ENCODE data around the gene ERFE. TPM values are rescaled to one million over a fixed set of nuclear protein-coding genes. Genes with fewer than 3 reads are reported as not detected.
A peak's percentile ranks its signal among the peaks of the same experiment; 100 is the strongest.

Gene ERFE
- total RNA-seq, 1 experiment from 2014 or later: 18.1 TPM

- ChIA-PET CTCF (no interaction called here), POLR2A (no interaction called here)
- Mint-ChIP-seq H3K9me3 (ENCODE audit: unreplicated experiment) (no peaks in the 10 kb centered on the region), H3K36me3 (ENCODE audit: insufficient read depth, unreplicated experiment) (no peaks in the 10 kb centered on the region), H3K4me1 (ENCODE audit: insufficient read depth, unreplicated experiment) (no peaks in the 10 kb centered on the region), H3K4me3 (ENCODE audit: unreplicated experiment) (no peak overlapping the region), H3K27me3 (ENCODE audit: insufficient read depth, unreplicated experiment) (no peaks in the 10 kb centered on the region), H3K27ac (ENCODE audit: low read depth, unreplicated experiment) (no peak overlapping the region)
- TF ChIP-seq CTCF (IDR thresholded peaks at IDR 0.05; ENCODE audit: unreplicated experiment): no peak
- no peak for DNase-seq (ENCODE audit: unreplicated experiment)
- intact Hi-C loops (cut with micrococcal nuclease): no loop called here
- no TSS peak for BruUV-seq (replicated peaks)
Observed at GRCh38 chr2:238150686-238151085, 8.1 kb upstream of the ERFE start.

GRCh38 chr2:238151205-238151604 is 7.6 kb upstream of the ERFE start:
- Mint-ChIP-seq H3K9me3 (ENCODE audit: unreplicated experiment) (no peaks in the 10 kb centered on the region), H3K27ac (ENCODE audit: low read depth, unreplicated experiment) (no peak overlapping the region), H3K27me3 (ENCODE audit: insufficient read depth, unreplicated experiment) (no peaks in the 10 kb centered on the region), H3K4me1 (ENCODE audit: insufficient read depth, unreplicated experiment) (no peaks in the 10 kb centered on the region), H3K4me3 (ENCODE audit: unreplicated experiment) (no peak overlapping the region), H3K36me3 (ENCODE audit: insufficient read depth, unreplicated experiment) (no peaks in the 10 kb centered on the region)
- POLR2A ChIA-PET: no interaction called here
- no TSS peak for BruUV-seq (replicated peaks)
- TF ChIP-seq CTCF (IDR thresholded peaks at IDR 0.05; ENCODE audit: unreplicated experiment): no peak
- no peak for DNase-seq (ENCODE audit: unreplicated experiment)
- intact Hi-C loops (cut with micrococcal nuclease): no loop called here
- CTCF ChIA-PET: no interaction called here

- H3K27ac Mint-ChIP-seq (ENCODE audit: low read depth, unreplicated experiment): no peak overlapping the region
- ChIA-PET POLR2A (no interaction called here), CTCF (interaction anchor here (0.6 kb wide), 1 partner anchor 304 kb away, joined by 4 read pairs; no protein-coding TSS in a partner anchor)
- no peak overlapping the region for H3K4me3 Mint-ChIP-seq (ENCODE audit: unreplicated experiment)
- intact Hi-C loops (cut with micrococcal nuclease): no loop called here
- no peaks in the 10 kb centered on the region for H3K9me3 Mint-ChIP-seq (ENCODE audit: unreplicated experiment)
- H3K27me3 Mint-ChIP-seq (ENCODE audit: insufficient read depth, unreplicated experiment): no peaks in the 10 kb centered on the region
- H3K36me3 Mint-ChIP-seq (ENCODE audit: insufficient read depth, unreplicated experiment): no peaks in the 10 kb centered on the region
- H3K4me1 Mint-ChIP-seq (ENCODE audit: insufficient read depth, unreplicated experiment): no peaks in the 10 kb centered on the region
- no peak for TF ChIP-seq CTCF (IDR thresholded peaks at IDR 0.05; ENCODE audit: unreplicated experiment)
- no TSS peak for BruUV-seq (replicated peaks)
- DNase-seq (ENCODE audit: unreplicated experiment): no peak
Observed at GRCh38 chr2:238151628-238152235, 7.0 kb upstream of the ERFE start.

- Mint-ChIP-seq H3K27ac (ENCODE audit: low read depth, unreplicated experiment) (no peak overlapping the region), H3K9me3 (ENCODE audit: unreplicated experiment) (no peaks in the 10 kb centered on the region), H3K27me3 (ENCODE audit: insufficient read depth, unreplicated experiment) (no peaks in the 10 kb centered on the region), H3K36me3 (ENCODE audit: insufficient read depth, unreplicated experiment) (no peaks in the 10 kb centered on the region), H3K4me3 (ENCODE audit: unreplicated experiment) (no peak overlapping the region), H3K4me1 (ENCODE audit: insufficient read depth, unreplicated experiment) (no peaks in the 10 kb centered on the region)
- intact Hi-C loops (cut with micrococcal nuclease): no loop called here
- POLR2A ChIA-PET: interaction anchor here (0.6 kb wide), 1 partner anchor 1006 kb away, joined by 3 read pairs; no protein-coding TSS in a partner anchor
- BruUV-seq (replicated peaks): no TSS peak
- CTCF ChIA-PET: interaction anchor here (0.6 to 0.7 kb wide), 2 partner anchors 175 to 321 kb away, joined by 3 to 4 read pairs; no protein-coding TSS in a partner anchor
- peak; percentile 22 for TF ChIP-seq CTCF (IDR thresholded peaks at IDR 0.05; ENCODE audit: unreplicated experiment)
- DNase-seq (ENCODE audit: unreplicated experiment): no peak
Observed at GRCh38 chr2:238152771-238153688, 5.7 kb upstream of the ERFE start.
